NCI-H748 (cell line): ENCODE results near the gene FMNL1.

Experiments used
- DNase-seq: peaks from one replicate; lab custom pipeline; 2025; ENCODE audit not compliant: unreplicated experiment; lab: John Stamatoyannopoulos, UW

FMNL1 gene

GRCh38 chr17:45277992-45278391, 56.3 kb downstream of the FMNL1 start:
- DNase-seq = no peak

GRCh38 chr17:45279898-45280297, 58.2 kb downstream of the FMNL1 start:
- no peak for DNase-seq

GRCh38 chr17:45282683-45283644, 61.3 kb downstream of the FMNL1 start:
- no peak for DNase-seq

GRCh38 chr17:45283711-45284110, 62.0 kb downstream of the FMNL1 start:
- no peak for DNase-seq

GRCh38 chr17:45284176-45285140, 62.8 kb downstream of the FMNL1 start:
- DNase-seq = peak; percentile 10

GRCh38 chr17:45286286-45286685, 64.6 kb downstream of the FMNL1 start:
- DNase-seq = no peak

- no peak for DNase-seq
Measured at GRCh38 chr17:45287526-45288500, 66.1 kb downstream of the FMNL1 start.

- no peak for DNase-seq
Measured at GRCh38 chr17:45288825-45289224, 67.1 kb downstream of the FMNL1 start.

GRCh38 chr17:45289301-45290268, 67.9 kb downstream of the FMNL1 start:
- no peak for DNase-seq

- no peak for DNase-seq
Measured at GRCh38 chr17:45290269-45290765, 68.6 kb downstream of the FMNL1 start.

GRCh38 chr17:45291171-45291805, 69.6 kb downstream of the FMNL1 start:
- no peak for DNase-seq

GRCh38 chr17:45292696-45293412, 71.2 kb downstream of the FMNL1 start:
- no peak for DNase-seq

GRCh38 chr17:45293413-45294211, 71.9 kb downstream of the FMNL1 start:
- no peak for DNase-seq

GRCh38 chr17:45294506-45294905, 72.8 kb downstream of the FMNL1 start:
- DNase-seq = no peak

- no peak for DNase-seq
Measured at GRCh38 chr17:45296003-45296832, 74.5 kb downstream of the FMNL1 start.

GRCh38 chr17:45296833-45297124, 75.1 kb downstream of the FMNL1 start:
- DNase-seq = no peak
